GM06990 (cell line): ENCODE measurements around the gene RHOD.

Experiments
- DNase-seq: peaks from one replicate; pipeline ENCODE4 v3.0.0-alpha.2; 2011; ENCODE audit not compliant: insufficient read length; ENCODE audit errors: extremely low read depth
- H3K27me3 ChIP-seq: replicated peaks from 2 replicates; pipeline ENCODE4 v1.6.0; 2011; ENCODE audit warnings: low read length; ENCODE audit not compliant: control insufficient read depth, insufficient read depth
- H3K36me3 ChIP-seq: 2 replicates; pipeline ENCODE4 v1.5.1; 2011; ENCODE audit warnings: low read length; ENCODE audit not compliant: control insufficient read depth, insufficient read depth
- H3K4me3 ChIP-seq: replicated peaks from 2 replicates; pipeline ENCODE4 v1.5.1; 2011; ENCODE audit warnings: low read depth, mild to moderate bottlenecking, control low read depth, low read length
- CTCF ChIP-seq: IDR thresholded peaks from 2 replicates; pipeline ENCODE4 v1.5.1; 2011; ENCODE audit warnings: low read length, control low read depth, mild to moderate bottlenecking, inconsistent platforms; ENCODE audit not compliant: insufficient read depth, poor library complexity, severe bottlenecking

Gene RHOD

GRCh38 chr11:67118181-67118766 is 61.6 kb downstream of the RHOD start:
- peak; percentile 70 for DNase-seq
- Histone ChIP-seq H3K36me3 (no peaks in the 10 kb centered on the region; the same call in 1 of the 2 replicates), H3K27me3 (no peaks in the 10 kb centered on the region), H3K4me3 (peak overlapping the region; percentile 56)
- TF ChIP-seq CTCF: no peak

GRCh38 chr11:67118801-67119584 is 62.3 kb downstream of the RHOD start, which contains the start of gene KDM2A:
TSS of gene KDM2A (plus strand) at chr11:67119263. CDS start at chr11:67121317, 2,054 bp downstream.
- DNase-seq: peak; percentile 100
- TF ChIP-seq CTCF: no peak
- Histone ChIP-seq H3K4me3 (peak within 1 kb of the TSS; percentile 91), H3K27me3 (no peaks in the 10 kb centered on the region), H3K36me3 (no peaks in the 10 kb centered on the region; the same call in 1 of the 2 replicates)

GRCh38 chr11:67119585-67120391 is 63.1 kb downstream of the RHOD start:
- no peaks in the 10 kb centered on the region; the same call in 1 of the 2 replicates for H3K36me3 ChIP-seq
- peak; percentile 44 for DNase-seq
- H3K4me3 ChIP-seq: peak overlapping the region; percentile 91
- no peak for TF ChIP-seq CTCF
- H3K27me3 ChIP-seq: no peaks in the 10 kb centered on the region

- no peak for TF ChIP-seq CTCF
- H3K36me3 ChIP-seq: no peaks in the 10 kb centered on the region; the same call in 1 of the 2 replicates
- H3K27me3 ChIP-seq: no peaks in the 10 kb centered on the region
- H3K4me3 ChIP-seq: peak overlapping the region; percentile 91
- DNase-seq: no peak
Observed at GRCh38 chr11:67120456-67120855, 63.8 kb downstream of the RHOD start.

GRCh38 chr11:67120881-67121710 is 64.4 kb downstream of the RHOD start:
- Histone ChIP-seq H3K36me3 (peaks cover 2% of the 10 kb centered on the region; the same call in 1 of the 2 replicates), H3K4me3 (peak overlapping the region; percentile 91), H3K27me3 (no peaks in the 10 kb centered on the region)
- no peak for TF ChIP-seq CTCF
- DNase-seq: peak; percentile 58
